Urothelium cell line (cell line): Measurements from ENCODE around the gene PHGDH.

ENCODE experiments used
- DNase-seq: peaks from one replicate; pipeline ENCODE4 v3.0.0; 2011; ENCODE audit warnings: low spot score, mixed read lengths
- FAIRE-seq: peaks from 2 replicates; lab custom pipeline; 2011; peaks lifted over from hg19 to GRCh38; lab: Jason Lieb, UNC

PHGDH gene

DNA sequence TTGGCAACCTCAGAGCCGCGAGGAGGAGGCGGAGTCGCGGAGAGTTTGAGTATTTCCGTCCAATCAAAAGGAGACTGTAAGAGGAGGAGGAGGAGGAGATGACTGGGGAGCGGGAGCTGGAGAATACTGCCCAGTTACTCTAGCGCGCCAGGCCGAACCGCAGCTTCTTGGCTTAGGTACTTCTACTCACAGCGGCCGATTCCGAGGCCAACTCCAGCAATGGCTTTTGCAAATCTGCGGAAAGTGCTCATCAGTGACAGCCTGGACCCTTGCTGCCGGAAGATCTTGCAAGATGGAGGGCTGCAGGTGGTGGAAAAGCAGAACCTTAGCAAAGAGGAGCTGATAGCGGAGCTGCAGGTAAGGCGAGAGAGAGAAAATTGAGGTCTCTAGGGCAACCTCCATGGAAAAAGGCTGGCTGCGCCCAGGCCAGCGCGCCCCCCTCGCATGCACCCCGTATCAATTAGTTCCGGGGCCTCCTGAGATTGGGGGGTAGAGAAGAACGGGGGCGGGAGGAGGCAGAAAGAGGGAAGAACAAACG is at the start of gene PHGDH:
Gene PHGDH (plus strand): TSS at position 131 of the 538 bp plus-strand sequence. CDS start 89 bp downstream, at position 220.
- DNase-seq = peak; percentile 95
- FAIRE-seq = peak; percentile 40

DNA sequence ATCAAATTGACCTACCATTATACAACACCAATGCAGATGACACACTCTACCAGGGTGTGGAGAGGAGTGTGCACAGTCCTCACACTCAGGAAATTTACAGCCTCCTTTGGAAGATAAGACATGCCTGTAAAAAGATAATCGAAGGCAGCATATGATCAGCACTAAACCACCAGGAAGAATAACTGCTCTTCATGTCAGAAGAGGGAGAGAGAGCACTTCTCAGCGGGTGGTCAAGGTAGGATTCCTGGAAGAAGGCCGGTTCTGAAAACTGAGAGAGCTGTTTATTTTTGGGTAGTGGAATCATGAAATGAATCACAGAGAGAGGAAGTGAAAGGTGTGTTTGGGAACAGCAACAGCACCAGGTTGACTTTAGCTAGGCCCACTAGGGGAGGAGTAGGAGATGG is 49.7 kb upstream of the PHGDH start:
- no peak for DNase-seq
- peak; percentile 20 for FAIRE-seq

DNA sequence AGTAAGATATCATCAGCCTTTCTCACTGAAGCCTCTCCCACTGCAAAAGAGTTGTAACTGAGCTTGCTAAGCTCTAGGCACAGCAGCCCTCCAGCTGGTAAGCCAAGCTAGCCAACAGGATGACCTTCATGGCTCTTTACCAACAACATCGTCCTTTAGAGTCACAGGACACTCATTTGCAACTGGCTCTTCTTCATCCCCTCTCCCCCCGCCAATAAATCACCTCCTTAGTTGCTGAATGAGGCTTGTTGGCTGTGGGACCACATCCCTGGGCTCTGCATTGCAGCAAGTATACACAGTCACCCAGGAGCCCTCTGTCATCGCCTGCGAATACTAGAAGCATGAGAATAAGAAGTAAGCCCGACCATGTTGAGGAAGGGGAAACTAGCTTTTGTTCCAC is 47.7 kb upstream of the PHGDH start:
- DNase-seq (no peak), FAIRE-seq (no peak)

DNA sequence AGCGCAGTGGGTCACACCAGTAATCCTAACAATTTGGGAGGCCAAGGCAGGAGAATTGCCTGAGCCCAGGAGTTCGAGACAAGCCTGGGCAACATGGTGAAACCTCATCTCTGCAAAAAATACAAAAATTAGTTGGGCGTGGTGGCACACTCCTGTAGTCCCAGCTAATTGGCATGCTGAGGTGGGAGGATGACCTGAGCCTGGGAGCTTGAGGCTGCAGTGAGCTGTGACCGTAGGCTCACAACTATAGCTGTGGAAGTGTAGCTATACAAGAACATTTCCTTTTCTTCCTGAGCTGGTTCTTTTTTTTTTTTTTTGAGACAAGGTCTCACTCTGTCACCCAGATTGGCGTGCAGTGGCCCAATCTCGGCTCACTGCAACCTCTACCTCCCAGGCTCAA is 44.6 kb upstream of the PHGDH start:
- FAIRE-seq = no peak

DNA sequence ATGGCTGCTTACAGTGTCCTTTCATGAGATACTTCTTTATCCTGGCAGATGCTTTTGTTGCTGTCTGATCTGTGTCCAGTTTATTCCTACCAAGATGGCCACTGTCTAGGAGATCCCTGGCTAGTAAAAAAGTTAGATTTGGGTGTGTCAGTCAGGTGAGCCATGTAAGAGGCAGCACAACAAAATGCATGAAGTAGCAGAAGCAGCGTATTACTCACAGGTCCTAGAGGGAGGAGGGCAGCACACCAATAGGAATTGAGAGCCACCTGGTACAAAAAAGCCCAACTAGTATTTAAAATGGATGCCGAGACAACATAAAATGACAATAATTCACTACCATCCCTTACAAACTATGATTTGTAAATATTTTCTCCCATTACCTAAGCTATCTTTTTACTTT is 40.8 kb upstream of the PHGDH start:
- DNase-seq (no peak), FAIRE-seq (no peak)

More for the DNA sequence above, 44.6 kb upstream of the PHGDH start:
- no peak for DNase-seq

DNA sequence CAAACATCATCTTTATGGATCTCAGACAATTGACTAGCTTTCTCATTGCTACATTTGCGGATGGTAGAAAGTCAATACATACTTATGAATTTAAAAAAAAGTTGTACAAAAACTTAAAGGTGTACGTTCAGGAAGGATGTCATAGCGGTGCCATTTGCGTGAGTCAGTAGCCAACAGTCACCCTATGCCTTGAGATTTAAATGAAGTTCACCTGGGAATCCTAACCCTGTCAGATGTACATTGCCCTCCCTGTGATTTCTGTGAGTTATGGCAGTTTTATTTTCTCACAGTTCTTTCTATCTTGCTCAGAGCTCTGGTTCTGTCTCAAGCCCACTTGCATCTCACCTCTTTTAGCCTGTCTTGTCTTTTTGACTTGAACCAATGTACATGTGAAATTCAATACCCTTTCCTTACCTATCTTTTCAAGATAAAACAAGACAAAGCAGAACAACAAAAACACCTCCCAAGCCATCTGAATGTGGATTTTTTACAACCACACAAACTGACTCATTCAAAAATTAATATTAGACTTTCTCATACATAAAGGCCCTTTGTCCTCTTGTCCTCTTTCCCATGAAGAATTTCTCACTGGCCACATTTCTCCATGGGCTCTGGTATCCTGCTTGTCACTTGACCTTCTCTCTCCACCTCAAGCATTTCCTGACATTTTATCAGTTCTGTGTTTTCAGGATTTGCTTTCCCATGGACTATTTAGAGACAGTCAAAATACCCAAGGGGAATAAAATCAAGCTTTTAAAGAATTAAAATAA is 38.4 kb upstream of the PHGDH start:
- no peak for FAIRE-seq
- DNase-seq = peak; percentile 45

DNA sequence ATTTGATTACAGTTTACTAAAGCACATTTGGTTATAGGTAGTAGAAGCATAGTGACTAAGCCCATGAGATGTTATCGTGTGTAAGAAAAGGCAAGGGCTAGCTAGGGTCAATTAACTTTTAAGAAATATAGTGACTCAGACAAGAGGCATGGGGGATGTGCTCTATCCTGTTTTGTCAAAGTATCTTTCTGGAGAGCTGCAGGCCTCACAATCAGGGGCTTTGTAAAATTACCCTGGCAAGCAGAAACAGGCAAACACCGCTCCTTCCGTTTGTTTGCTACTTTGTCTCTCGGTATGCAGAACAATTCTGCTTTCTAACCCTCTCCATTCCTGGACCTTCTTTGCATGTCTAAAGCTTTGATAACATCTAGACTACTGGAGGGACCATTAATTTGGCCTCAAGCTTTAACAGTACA is 37.6 kb upstream of the PHGDH start:
- FAIRE-seq (peak; percentile 23), DNase-seq (peak; percentile 36)

DNA sequence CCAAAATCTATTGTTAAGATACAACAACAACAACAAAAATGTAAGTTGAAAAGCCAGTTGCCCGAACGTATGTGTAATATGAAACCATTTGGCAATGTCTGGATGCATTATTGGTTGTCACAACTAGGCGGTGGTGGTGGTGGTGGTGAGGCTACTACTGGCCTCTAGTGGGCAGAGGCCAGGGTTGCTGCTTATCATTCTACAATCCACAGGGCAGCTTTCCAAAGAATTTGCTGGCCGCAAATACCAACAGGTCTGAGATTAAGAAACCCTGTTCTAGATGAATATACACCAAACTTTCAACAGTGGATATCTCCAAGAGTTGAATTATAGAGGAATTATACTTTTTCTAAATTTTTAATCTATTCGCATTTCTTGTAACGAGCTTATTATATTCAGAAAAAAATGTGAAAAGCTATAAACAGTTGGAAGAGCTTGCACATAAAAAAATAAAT is 36.9 kb upstream of the PHGDH start:
- DNase-seq (peak; percentile 86), FAIRE-seq (peak; percentile 90)

DNA sequence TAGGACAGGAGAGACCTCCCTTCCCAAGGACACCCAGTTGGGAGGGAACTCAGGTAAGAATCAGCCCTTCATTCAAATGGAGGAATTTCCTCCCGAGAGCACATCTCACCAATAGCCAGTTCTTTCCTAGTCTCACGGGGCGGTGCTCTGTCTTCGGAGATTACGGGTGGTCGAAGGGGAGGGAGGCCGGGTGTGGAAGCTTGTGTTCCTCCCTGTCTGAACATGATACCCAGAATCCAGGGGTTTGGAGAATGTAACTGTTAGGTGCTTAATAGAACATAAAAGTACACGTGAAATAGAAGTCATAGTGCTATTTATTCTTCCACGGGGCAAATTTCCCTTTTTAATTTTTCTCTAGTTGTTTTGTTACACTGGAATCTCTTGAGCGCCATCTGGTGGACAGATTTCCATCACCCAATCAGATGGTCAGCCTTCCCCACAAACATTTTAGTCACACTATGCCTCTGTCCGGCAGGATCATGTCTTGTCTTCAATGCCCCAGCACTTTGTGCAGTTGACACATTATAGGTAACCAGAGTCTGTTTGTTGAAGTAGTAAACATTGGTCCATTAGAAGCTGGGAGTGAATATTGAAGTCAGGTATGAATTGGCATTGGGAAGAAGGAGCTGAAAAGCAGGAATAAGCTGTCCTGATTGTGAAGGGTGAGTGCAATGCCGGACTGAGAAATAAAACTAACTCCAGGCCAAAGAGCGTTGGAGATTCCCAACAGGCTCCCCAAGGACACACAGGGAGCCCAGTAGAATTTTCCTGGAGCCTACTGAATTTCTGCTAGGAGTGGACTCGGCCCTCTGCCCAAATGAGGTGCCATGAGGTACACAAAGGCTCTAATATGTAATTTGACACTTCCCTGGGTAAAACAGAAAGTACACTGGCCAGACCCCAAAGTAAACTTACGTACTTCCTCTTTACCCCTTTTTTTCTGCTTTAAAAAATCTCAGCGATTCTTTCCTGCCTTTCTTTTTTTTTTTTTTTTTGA is 36.1 kb upstream of the PHGDH start:
- FAIRE-seq = peak; percentile 91
- DNase-seq = peak; percentile 85

DNA sequence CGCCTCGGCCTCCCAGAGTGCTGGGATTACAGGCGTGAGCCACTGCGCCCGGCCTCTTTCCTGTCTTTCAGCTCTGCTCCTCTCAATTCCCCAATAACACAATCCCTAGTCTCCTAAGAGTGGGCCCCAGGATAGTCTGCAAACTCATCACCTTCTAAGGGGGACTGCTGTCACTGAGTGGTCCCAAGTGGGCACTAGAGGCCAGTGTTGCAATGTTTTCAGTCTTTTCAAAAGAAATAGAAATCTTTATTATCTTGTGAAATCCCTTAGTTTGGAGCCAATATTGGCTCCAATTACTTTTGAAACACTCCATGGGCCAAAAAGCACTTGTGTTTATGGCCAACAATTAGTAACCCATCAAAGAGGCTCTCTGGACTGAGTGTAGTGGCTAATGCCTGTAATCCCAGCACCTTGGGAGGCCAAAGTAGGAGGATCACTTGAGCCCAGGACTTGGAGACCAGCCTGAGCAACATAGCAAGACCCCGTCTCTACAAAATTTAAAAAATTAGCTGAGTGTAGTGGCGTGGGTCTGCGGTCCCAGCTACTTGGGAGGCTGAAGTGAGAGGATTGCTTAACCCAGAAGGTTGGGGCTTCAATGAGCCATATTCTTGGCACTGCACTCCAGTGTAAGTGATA is 35.0 kb upstream of the PHGDH start:
- DNase-seq (no peak), FAIRE-seq (no peak)

DNA sequence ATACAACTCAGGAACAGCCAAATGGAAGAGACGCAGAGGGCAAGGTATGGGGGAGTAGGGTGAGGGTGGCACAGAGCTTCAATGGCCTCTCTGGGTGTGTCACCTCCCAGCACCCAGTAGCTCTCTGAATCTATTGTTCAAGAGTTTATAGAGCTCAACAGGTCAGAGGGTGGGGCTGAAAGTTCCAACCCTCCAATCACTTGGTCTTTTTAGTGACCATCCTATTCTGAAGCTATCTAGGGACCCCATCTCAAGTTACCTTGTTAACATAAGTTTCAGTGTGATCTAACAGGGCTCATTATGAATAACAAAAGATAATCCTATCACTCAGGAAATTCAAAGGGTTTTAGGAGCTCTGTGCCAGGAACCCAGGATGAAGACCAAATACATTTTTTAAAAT is 32.5 kb upstream of the PHGDH start:
- DNase-seq (no peak), FAIRE-seq (no peak)

DNA sequence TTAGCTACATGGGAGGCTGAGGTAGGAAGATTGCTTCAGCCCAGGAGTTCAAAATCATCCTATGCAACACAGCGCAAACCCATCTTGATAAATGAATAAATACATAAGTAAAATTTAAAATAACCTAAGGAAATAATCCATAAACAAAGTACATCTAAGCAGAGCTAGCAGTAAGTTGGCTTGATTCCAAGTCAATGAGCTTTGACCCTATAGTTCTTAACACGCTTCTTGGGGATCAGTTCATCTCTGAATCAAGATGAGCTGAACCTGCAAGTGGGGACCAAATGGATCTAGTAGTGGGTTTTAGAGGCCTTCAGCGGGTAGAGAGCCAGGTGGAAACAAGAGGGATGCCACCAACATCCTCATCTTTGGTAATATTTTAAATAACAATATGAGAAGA is 31.5 kb upstream of the PHGDH start:
- FAIRE-seq = no peak
- no peak for DNase-seq

DNA sequence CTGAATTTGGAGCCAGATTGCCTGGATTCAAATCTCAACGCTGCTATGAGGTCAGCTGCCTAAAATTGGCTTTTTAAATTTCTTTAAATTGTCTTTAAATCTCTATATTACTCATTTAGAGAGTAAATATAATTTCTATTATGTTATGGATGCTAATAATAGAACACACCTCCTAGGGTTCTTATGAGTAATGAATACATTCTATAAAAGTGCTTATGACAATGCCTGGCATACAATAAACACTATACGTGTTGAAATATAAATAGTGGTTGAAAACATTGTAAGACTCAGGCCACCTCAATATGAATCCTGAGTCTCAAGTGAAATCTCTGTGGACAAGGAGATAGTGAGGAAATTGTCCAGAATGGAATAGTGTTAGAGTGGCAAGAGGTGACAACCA is 31.0 kb upstream of the PHGDH start:
- FAIRE-seq = no peak
- DNase-seq = no peak

DNA sequence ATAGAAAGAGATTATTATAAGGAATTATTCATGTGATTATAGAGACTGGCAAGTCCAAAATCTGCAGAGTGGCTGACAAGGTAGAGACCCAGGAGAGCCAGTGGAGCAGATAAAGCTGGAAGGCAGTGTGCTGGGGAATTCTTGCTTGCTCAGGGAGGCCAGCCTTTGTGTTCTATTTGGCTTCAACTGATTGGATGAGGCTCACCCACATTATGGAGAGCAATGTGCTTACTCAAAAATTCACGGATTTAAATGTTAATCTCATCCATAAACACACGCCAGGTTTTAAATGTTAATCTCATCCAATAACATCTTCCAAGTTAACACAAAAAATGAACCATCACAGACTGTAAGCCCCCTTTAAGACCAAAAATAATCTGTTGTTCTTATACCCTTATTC is 30.2 kb upstream of the PHGDH start:
- FAIRE-seq = no peak
- no peak for DNase-seq

DNA sequence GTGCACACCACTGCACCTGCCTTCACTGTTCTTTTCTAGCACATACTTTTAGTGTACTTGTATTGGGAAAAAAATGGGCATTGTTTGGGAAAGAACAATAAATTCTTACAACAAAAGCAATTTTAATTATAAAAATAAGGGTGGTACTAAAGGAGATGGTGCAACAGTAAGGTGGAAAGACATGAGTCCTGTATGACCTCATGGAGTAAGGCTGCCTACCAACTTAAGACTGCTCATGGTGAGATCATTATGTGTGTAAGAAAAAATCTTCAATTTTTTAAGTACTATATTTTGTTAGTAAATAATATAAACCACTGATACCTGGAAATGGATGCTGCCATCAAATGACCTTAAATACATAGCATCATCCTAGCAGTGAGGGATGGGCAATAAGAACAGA is 29.6 kb upstream of the PHGDH start:
- FAIRE-seq = no peak

DNA sequence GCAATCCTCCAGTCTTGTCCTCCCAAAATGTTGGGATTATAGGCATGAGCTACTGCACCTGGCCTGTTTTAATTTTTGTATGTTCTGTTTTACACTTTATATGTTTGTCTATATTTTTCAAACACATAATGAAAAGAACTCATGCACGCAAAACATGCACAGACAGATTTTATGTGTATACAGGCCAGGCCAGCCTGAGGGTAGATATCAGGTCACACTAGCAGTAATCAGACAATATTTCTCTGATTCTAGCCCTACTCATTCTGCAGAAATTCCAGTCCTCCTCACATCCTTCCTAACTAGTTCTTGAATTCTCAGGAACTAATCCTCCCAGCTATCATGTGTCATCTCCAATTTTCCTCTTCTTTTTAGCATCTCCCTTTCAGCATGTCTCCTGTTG is 27.8 kb upstream of the PHGDH start:
- FAIRE-seq = no peak
- DNase-seq = no peak

More for the DNA sequence above, 29.6 kb upstream of the PHGDH start:
- DNase-seq = no peak

DNA sequence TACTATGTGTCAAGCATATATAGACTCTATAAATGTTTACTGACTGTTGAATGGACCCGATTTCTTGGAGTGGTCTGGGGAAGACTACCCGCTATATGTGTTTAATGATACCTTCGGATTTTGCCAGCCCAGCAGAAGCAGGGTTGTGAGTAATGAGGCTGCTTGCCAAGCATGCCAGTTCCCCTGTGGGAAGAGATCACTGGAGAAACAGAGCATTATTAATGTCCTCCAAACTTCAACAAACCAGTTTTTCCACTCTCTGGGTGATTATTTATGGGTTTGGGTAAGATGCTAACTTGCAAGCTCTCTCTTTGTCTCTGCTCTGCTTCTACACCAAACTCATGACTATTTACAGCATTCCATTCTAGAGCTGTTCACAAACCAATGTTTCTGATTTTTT is 25.1 kb upstream of the PHGDH start:
- no peak for FAIRE-seq
- no peak for DNase-seq

DNA sequence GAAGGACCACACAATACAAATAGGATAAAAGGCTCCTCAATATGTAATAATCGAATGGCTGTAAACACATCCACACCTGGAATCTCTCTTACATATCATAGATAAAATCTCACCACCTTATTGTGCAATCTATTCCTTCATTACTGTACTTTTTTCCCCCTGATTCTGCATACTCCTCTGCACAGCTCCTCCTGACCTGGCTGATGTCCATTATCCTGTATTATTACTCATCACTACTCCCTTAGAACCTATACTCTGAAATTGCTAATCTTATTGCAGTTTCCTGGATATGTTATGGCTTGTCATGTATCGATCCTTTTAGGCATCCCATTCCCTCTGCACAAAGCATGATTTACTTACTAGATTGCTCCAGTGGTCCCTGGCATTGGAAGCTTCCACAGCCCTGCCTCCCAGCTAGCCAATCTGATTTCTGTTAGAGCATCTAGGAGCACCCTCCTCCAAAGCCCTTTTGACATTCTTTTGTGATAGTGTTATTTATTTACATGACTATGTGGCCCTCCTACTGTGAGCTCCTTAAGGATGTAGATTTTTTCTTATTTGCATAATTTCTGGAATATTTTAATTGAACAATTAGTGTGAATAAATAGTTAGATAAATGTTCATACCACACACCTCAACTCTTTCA is 24.2 kb upstream of the PHGDH start:
- DNase-seq = no peak
- no peak for FAIRE-seq

DNA sequence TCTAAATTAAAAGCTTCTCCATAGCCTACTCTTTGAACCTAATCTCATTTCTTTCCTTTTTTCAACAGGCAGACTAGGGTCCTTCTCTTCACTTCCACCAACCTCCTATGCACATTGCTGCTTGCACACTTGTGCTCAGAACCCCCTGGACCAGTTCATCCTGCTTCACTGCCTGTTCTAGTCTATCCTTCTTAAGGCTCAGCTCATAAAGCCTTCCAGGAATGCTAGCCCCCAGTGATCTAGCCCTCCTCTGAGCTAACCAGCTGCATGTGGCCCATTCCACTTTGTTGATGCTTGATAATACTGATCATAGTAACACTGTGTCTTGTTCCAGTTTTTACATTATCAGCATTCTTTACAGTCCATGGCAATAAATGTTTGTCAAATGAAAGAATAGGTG is 22.9 kb upstream of the PHGDH start:
- no peak for FAIRE-seq
- no peak for DNase-seq

DNA sequence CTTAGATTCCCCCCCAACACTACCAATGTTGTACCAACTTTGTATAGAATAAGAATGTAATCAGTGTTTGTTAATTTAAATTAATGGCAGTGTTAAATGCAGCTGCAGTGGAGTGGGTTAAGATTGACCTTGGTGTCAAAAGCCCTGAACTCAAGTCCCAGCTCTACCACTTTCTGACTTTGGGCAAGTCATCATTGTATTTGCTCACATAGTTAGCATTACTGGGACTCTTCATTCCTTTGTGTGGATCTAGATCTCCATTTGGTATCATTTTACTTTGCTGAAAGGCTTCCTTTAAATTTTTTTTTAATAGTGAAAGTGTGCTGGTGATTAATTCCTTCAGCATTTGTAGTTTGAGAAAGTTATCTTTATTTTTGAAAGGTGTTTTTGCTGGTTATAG is 22.2 kb upstream of the PHGDH start:
- FAIRE-seq (no peak), DNase-seq (no peak)
